A549 (cell line): ENCODE data around the gene MLXIP. TPM values are rescaled to one million over a fixed set of nuclear protein-coding genes. Genes with fewer than 3 reads are reported as not detected.
A peak's percentile ranks its signal among the peaks of the same experiment; 100 is the strongest.

ENCODE experiments used
- ATAC-seq, 2 experiments: fragments of 200-7000 bp in 1 of 2; fragments of >200 bp in 1 of 2; cut with Nextera tagmentation in 1 of 2; cut with Tn5 transposase in 1 of 2; 3 replicates each; pipeline versions ENCODE4 v1.8.0 to v1.9.1; 2018 to 2020; ENCODE audit warnings: mild to moderate bottlenecking in 1 of 2, moderate library complexity in 1 of 2
- CTCF ChIA-PET: fragments of 300-600 bp; sonication (Branson Sonifier 250); formaldehyde crosslinking; extraction: SDS; loops from one replicate; lab custom pipeline; 2021; ENCODE audit warnings: antibody characterized with exemption, inconsistent platforms; lab: Yijun Ruan, JAX
- POLR2A ChIA-PET: fragments of 350-600 bp; formaldehyde crosslinking; extraction: SDS; loops from one replicate; lab custom pipeline; 2021; ENCODE audit warnings: antibody characterized with exemption, inconsistent platforms; lab: Yijun Ruan, JAX
- DNase-seq, 2 experiments: peaks; one replicate each; pipeline versions ENCODE4 v3.0.0 to v3.0.0-alpha.2; 2011 to 2016; ENCODE audit warnings: low read depth in 1 of 2, low spot score in 1 of 2
- FAIRE-seq: peaks from 2 replicates; lab custom pipeline; 2011; peaks lifted over from hg19 to GRCh38; lab: Jason Lieb, UNC
- H3K27ac ChIP-seq, 2 experiments: fragments of >200 bp; sonication (Bioruptor Twin); formaldehyde crosslinking; 3 replicates each; pipeline ENCODE4 v1.5.1; 2016 to 2017
- H3K4me1 ChIP-seq: fragments of >200 bp; sonication (Bioruptor Twin); formaldehyde crosslinking; 3 replicates; pipeline ENCODE4 v1.6.1; 2016
- H3K4me2 ChIP-seq: fragments of >200 bp; sonication (Bioruptor Twin); formaldehyde crosslinking; 3 replicates; pipeline ENCODE4 v1.6.1; 2016
- H3K4me3 ChIP-seq: fragments of >200 bp; sonication (Bioruptor Twin); formaldehyde crosslinking; 3 replicates; pipeline ENCODE4 v1.5.1; 2016
- H3K9me3 ChIP-seq: fragments of >200 bp; sonication (Bioruptor Twin); formaldehyde crosslinking; 3 replicates; pipeline ENCODE4 v1.6.1; 2016
- CBX2 ChIP-seq: fragments of 200-600 bp; sonication (generic); IDR thresholded peaks from 2 replicates; pipeline ENCODE4 v1.6.1; 2016; ENCODE audit warnings: low read depth, mild to moderate bottlenecking, borderline replicate concordance
- FOSL2 ChIP-seq, 2 experiments: fragments of 450-650 bp in 1 of 2; fragments of >200 bp in 1 of 2; sonication (Bioruptor Twin) in 1 of 2; formaldehyde crosslinking; IDR thresholded peaks; 2 replicates each; pipeline versions ENCODE4 v1.5.0 to v1.6.1; 2016 to 2020; ENCODE audit warnings: mild to moderate bottlenecking in 1 of 2, moderate library complexity in 1 of 2
- HOXB13 ChIP-seq: fragments of 250-450 bp; sonication (Bioruptor Pico); IDR thresholded peaks from 2 replicates; pipeline ENCODE4 v1.5.0; 2020; ENCODE audit warnings: low read depth, mild to moderate bottlenecking, moderate library complexity
- PBX3 ChIP-seq: IDR thresholded peaks from 2 replicates; pipeline ENCODE4 v1.6.1; 2012
- POLR2AphosphoS2 ChIP-seq: conservative IDR thresholded peaks from 2 replicates; pipeline ENCODE4 v1.6.1; 2012; ENCODE audit warnings: low read length, improper control_type of control experiment, inconsistent platforms
- RCOR1 ChIP-seq: fragments of 150-350 bp; IDR thresholded peaks from 2 replicates; pipeline ENCODE4 v1.6.1; 2014; ENCODE audit warnings: antibody characterized with exemption, low read length, low read depth
- REST ChIP-seq: fragments of 200-600 bp; sonication (generic); IDR thresholded peaks from 2 replicates; pipeline ENCODE4 v1.6.1; 2016; ENCODE audit warnings: antibody characterized with exemption, mild to moderate bottlenecking, moderate library complexity
- ZC3H11A ChIP-seq: fragments of 450-650 bp; IDR thresholded peaks from 2 replicates; pipeline ENCODE4 v1.6.1; 2014; ENCODE audit warnings: antibody characterized with exemption, mild to moderate bottlenecking
- ZFP36 ChIP-seq: fragments of 450-650 bp; IDR thresholded peaks from 2 replicates; pipeline ENCODE4 v1.6.1; 2014; ENCODE audit warnings: borderline replicate concordance; ENCODE audit not compliant: partially characterized antibody
- ZNF302 ChIP-seq: fragments of 250-450 bp; sonication (Bioruptor Pico); IDR thresholded peaks from 2 replicates; pipeline ENCODE4 v1.9.0; 2021; ENCODE audit warnings: inconsistent platforms, mild to moderate bottlenecking, moderate library complexity
- WGBS: methylation state at CpG from one replicate; pipeline ENCODE4 v1.1.6; 2017; ENCODE audit errors: missing lambda C conversion rate; 5-methylcytosine and 5-hydroxymethylcytosine counted together
- polyA plus RNA-seq, 4 experiments: library from polyadenylated mRNA; depleted of rRNA in 3 of 4; stranded (reverse); fragments of >200 nt; fragmentation: RNase III in 1 of 4; extraction: RNeasy Plus Mini Kit Qiagen cat#74134 plus additional on column Dnase treatment in 1 of 4; gene quantifications; 2 replicates in 3 of 4; 3 replicates in 1 of 4; pipeline ENCODE4 v1.2.3, GENCODE V29; 2011 to 2017
- TF ChIP-seq, protein P1 (sequence below): fragments of >200 bp; sonication (Bioruptor Twin); formaldehyde crosslinking; IDR thresholded peaks from 2 replicates; pipeline ENCODE4 v1.6.1; 2016

Gene MLXIP
- polyA plus RNA-seq, 2 of the 4 experiments (the other 2 are of a cell fraction), result 7.0 to 21.4 TPM

DNA sequence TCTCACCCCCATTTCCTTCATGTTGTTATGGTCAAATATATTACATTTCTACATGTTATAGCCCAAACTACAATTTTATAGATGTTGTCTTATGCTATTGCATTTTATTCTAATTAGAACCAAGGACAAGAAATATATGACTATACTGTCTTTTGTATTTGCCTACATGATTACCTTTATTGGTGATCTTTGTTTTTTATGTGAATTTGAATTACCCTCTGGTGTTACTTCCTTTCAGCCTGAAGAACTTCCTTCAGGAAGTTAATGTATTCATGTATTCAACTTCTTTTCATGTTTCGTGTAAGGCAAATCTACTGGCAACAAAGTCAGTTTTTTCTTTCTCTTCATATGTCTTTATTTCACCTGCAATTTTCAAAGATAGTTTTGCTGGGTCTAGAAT is 116.2 kb downstream of the MLXIP start:
- peaks cover 5% of the 10 kb centered on the region; the same call in 1 of the 3 replicates for H3K4me1 ChIP-seq
- 0 out of 3 replicates have a peak, but pooled peaks cover 9% of the 10 kb centered on the region for H3K9me3 ChIP-seq
- H3K27ac ChIP-seq, result no peak overlapping the region
- whole genome bisulfite sequencing, result 26% methylated on average over 1 of the region's 1 CpG
- CTCF ChIA-PET, result interaction anchor here (1.3 to 10.5 kb wide), 4 partner anchors 66 to 141 kb away, joined by 3 to 117 read pairs (median 6); no protein-coding TSS in a partner anchor
- TF ChIP-seq RCOR1 (no peak), REST (no peak), ZNF302 (CRISPR knock-in tag) (no peak), ZFP36 (no peak), POLR2AphosphoS2 (no peak), PBX3 (no peak), ZC3H11A (no peak), HOXB13 (CRISPR knock-in tag) (no peak), CBX2 (no peak)
- TF ChIP-seq, protein P1, sequence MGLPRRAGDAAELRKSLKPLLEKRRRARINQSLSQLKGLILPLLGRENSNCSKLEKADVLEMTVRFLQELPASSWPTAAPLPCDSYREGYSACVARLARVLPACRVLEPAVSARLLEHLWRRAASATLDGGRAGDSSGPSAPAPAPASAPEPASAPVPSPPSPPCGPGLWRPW, result no peak
- TF ChIP-seq, all 56 proteins: peak for 0
- no peak for ATAC-seq
- H3K4me3 ChIP-seq, result no peak overlapping the region
- no peak for FAIRE-seq
- DNase-seq, result no peak
- POLR2A ChIA-PET, result no interaction called here
- H3K4me2 ChIP-seq, result no peak overlapping the region

DNA sequence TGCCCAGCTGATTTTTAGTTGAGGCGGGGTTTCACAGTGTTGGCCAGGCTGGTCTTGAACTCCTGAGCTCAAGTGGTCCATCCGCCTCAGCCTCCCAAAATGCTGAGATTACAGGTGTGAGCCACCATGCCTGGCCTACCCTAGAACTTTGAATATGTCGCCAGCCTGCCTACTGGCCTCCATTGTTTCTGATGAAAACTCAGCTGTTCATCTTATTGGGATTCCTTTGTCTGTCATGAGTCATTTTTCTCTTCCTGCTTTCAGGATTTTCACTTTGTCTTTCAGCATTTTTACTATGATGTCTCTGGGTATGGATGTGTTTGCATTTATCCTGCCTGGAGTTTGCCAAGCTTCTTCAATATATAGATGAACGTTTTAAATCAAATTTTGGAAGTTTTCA is 116.8 kb downstream of the MLXIP start:
- DNase-seq, result no peak
- 0 out of 3 replicates have a peak, but pooled peaks cover 9% of the 10 kb centered on the region for H3K9me3 ChIP-seq
- WGBS, result 39% methylated on average over 4 of the region's 4 CpGs
- no peak overlapping the region for H3K4me2 ChIP-seq
- H3K27ac ChIP-seq, result no peak overlapping the region
- ATAC-seq, result no peak
- POLR2A ChIA-PET, result no interaction called here
- TF ChIP-seq FOSL2 (IDR thresholded peaks at IDR 0.05), result no peak
- TF ChIP-seq FOSL2 (CRISPR knock-in tag; IDR thresholded peaks at IDR 0.05), result peak; percentile 27; the same call in 1 of the 2 replicates
- no peak for TF ChIP-seq PBX3
- CTCF ChIA-PET, result interaction anchor here (1.1 to 10.5 kb wide), 5 partner anchors 14 to 141 kb away, joined by 3 to 117 read pairs (median 3); no protein-coding TSS in a partner anchor
- H3K4me1 ChIP-seq, result peaks cover 5% of the 10 kb centered on the region; the same call in 1 of the 3 replicates
- no peak for FAIRE-seq
- H3K4me3 ChIP-seq, result no peak overlapping the region

Other genes starting within 250 kb of the MLXIP start
- 1.3 and 1.7 TPM in 2 replicates for gene HPD, start 219.9 kb upstream of the MLXIP start, polyA plus RNA-seq (2011; rRNA removed)
- 1.8 to 2.6 TPM (median 2.0 TPM) in 3 replicates for gene HPD, start 219.9 kb upstream of the MLXIP start, polyA plus RNA-seq (2017; fragmentation: RNase III; extraction: RNeasy Plus Mini Kit Qiagen cat#74134 plus additional on column Dnase treatment)
- 81.4 and 89.3 TPM in 2 replicates for gene PSMD9, start 190.0 kb upstream of the MLXIP start, polyA plus RNA-seq (2011; rRNA removed)
- 147 to 164 TPM (median 154 TPM) in 3 replicates for gene PSMD9, start 190.0 kb upstream of the MLXIP start, polyA plus RNA-seq (2017; fragmentation: RNase III; extraction: RNeasy Plus Mini Kit Qiagen cat#74134 plus additional on column Dnase treatment)
- gene CFAP251, start 160.2 kb upstream of the MLXIP start, polyA plus RNA-seq (2011; rRNA removed), result 1.4 and 1.7 TPM in 2 replicates
- 0.66 to 1.2 TPM (median 0.94 TPM) in 3 replicates for gene CFAP251, start 160.2 kb upstream of the MLXIP start, polyA plus RNA-seq (2017; fragmentation: RNase III; extraction: RNeasy Plus Mini Kit Qiagen cat#74134 plus additional on column Dnase treatment)
- gene BCL7A, start 56.9 kb upstream of the MLXIP start, polyA plus RNA-seq (2011; rRNA removed), result 9.4 and 9.8 TPM in 2 replicates
- 6.7 to 9.2 TPM (median 6.8 TPM) in 3 replicates for gene BCL7A, start 56.9 kb upstream of the MLXIP start, polyA plus RNA-seq (2017; fragmentation: RNase III; extraction: RNeasy Plus Mini Kit Qiagen cat#74134 plus additional on column Dnase treatment)
- gene IL31, start 95.5 kb downstream of the MLXIP start, polyA plus RNA-seq (2011; rRNA removed), result not detected in 2 replicates
- gene IL31, start 95.5 kb downstream of the MLXIP start, polyA plus RNA-seq (2017; fragmentation: RNase III; extraction: RNeasy Plus Mini Kit Qiagen cat#74134 plus additional on column Dnase treatment), result not detected in 3 replicates
- gene LRRC43, start 104.4 kb downstream of the MLXIP start, polyA plus RNA-seq (2011; rRNA removed), result 0.09 TPM in 1 of 2 replicates, not detected in the other
- 0.14 to 0.26 TPM in 2 of 3 replicates, not detected in the other for gene LRRC43, start 104.4 kb downstream of the MLXIP start, polyA plus RNA-seq (2017; fragmentation: RNase III; extraction: RNeasy Plus Mini Kit Qiagen cat#74134 plus additional on column Dnase treatment)
- 0.66 and 0.74 TPM in 2 replicates for gene B3GNT4, start 125.0 kb downstream of the MLXIP start, polyA plus RNA-seq (2011; rRNA removed)
- gene B3GNT4, start 125.0 kb downstream of the MLXIP start, polyA plus RNA-seq (2017; fragmentation: RNase III; extraction: RNeasy Plus Mini Kit Qiagen cat#74134 plus additional on column Dnase treatment), result 0.55 to 1.2 TPM (median 0.73 TPM) in 3 replicates
- 104 and 108 TPM in 2 replicates for gene DIABLO, start 147.3 kb downstream of the MLXIP start, polyA plus RNA-seq (2011; rRNA removed)
- 74.9 to 78.5 TPM (median 75.2 TPM) in 3 replicates for gene DIABLO, start 147.3 kb downstream of the MLXIP start, polyA plus RNA-seq (2017; fragmentation: RNase III; extraction: RNeasy Plus Mini Kit Qiagen cat#74134 plus additional on column Dnase treatment)
- gene VPS33A, start 187.7 kb downstream of the MLXIP start, polyA plus RNA-seq (2011; rRNA removed), result 28.6 and 32.4 TPM in 2 replicates
- 19.5 to 20.4 TPM (median 19.9 TPM) in 3 replicates for gene VPS33A, start 187.7 kb downstream of the MLXIP start, polyA plus RNA-seq (2017; fragmentation: RNase III; extraction: RNeasy Plus Mini Kit Qiagen cat#74134 plus additional on column Dnase treatment)